HEK293 (cell line): ENCODE measurements around the gene CCHCR1.

ENCODE experiments used
- KLF8 ChIP-seq: fragments of 450-650 bp; formaldehyde crosslinking; IDR thresholded peaks from 2 replicates; pipeline ENCODE4 v1.5.1; 2016; ENCODE audit warnings: missing biosample characterization, missing genetic modification characterization
- MEIS1 ChIP-seq: sonication (generic); formaldehyde crosslinking; IDR thresholded peaks from 2 replicates; pipeline ENCODE4 v1.8.1; 2022; ENCODE audit warnings: missing genetic modification reagents, mild to moderate bottlenecking, borderline replicate concordance
- MYNN ChIP-seq: fragments of 450-650 bp; formaldehyde crosslinking; IDR thresholded peaks from 2 replicates; pipeline ENCODE4 v1.5.1; 2016; ENCODE audit warnings: missing biosample characterization, missing genetic modification characterization, borderline replicate concordance
- MZF1 ChIP-seq: fragments of 450-650 bp; formaldehyde crosslinking; IDR thresholded peaks from 2 replicates; pipeline ENCODE4 v1.5.1; 2017; ENCODE audit warnings: missing biosample characterization, missing genetic modification characterization, borderline replicate concordance
- ZBTB21 ChIP-seq: fragments of 450-650 bp; formaldehyde crosslinking; IDR thresholded peaks from 2 replicates; pipeline ENCODE4 v1.5.1; 2017; ENCODE audit warnings: missing biosample characterization, missing genetic modification characterization
- ZBTB48 ChIP-seq: fragments of 450-650 bp; formaldehyde crosslinking; IDR thresholded peaks from 2 replicates; pipeline ENCODE4 v1.5.1; 2016; ENCODE audit warnings: missing biosample characterization, missing genetic modification characterization
- ZFP37 ChIP-seq: fragments of 450-650 bp; formaldehyde crosslinking; IDR thresholded peaks from 2 replicates; pipeline ENCODE4 v1.5.1; 2016; ENCODE audit warnings: missing biosample characterization, missing genetic modification characterization
- ZNF112 ChIP-seq: fragments of 450-650 bp; formaldehyde crosslinking; IDR thresholded peaks from 2 replicates; pipeline ENCODE4 v1.5.0; 2017; ENCODE audit warnings: missing biosample characterization, missing genetic modification characterization
- ZNF140 ChIP-seq: fragments of 450-650 bp; formaldehyde crosslinking; IDR thresholded peaks from 2 replicates; pipeline ENCODE4 v1.5.1; 2016; ENCODE audit warnings: missing biosample characterization, missing genetic modification characterization
- ZNF155 ChIP-seq: fragments of 450-650 bp; formaldehyde crosslinking; IDR thresholded peaks from 2 replicates; pipeline ENCODE4 v1.5.1; 2016; ENCODE audit warnings: missing biosample characterization, missing genetic modification characterization
- ZNF214 ChIP-seq: fragments of 450-650 bp; formaldehyde crosslinking; IDR thresholded peaks from 2 replicates; pipeline ENCODE4 v1.5.1; 2017; ENCODE audit warnings: missing biosample characterization, mild to moderate bottlenecking, missing genetic modification characterization, borderline replicate concordance
- ZNF350 ChIP-seq: fragments of 450-650 bp; formaldehyde crosslinking; IDR thresholded peaks from 2 replicates; pipeline ENCODE4 v1.5.0; 2017; ENCODE audit warnings: missing biosample characterization, mild to moderate bottlenecking, missing genetic modification characterization
- ZNF426 ChIP-seq: fragments of 450-650 bp; formaldehyde crosslinking; IDR thresholded peaks from 2 replicates; pipeline ENCODE4 v1.5.1; 2017; ENCODE audit warnings: missing biosample characterization, missing genetic modification characterization, mild to moderate bottlenecking, inconsistent platforms, moderate library complexity
- ZNF433 ChIP-seq: fragments of 450-650 bp; formaldehyde crosslinking; IDR thresholded peaks from 2 replicates; pipeline ENCODE4 v1.5.1; 2016; ENCODE audit warnings: missing biosample characterization, missing genetic modification characterization, low read depth
- ZNF530 ChIP-seq: fragments of 450-650 bp; formaldehyde crosslinking; IDR thresholded peaks from 2 replicates; pipeline ENCODE4 v1.5.1; 2016; ENCODE audit warnings: low read depth, missing biosample characterization, missing genetic modification characterization
- ZNF843 ChIP-seq: fragments of 450-650 bp; formaldehyde crosslinking; IDR thresholded peaks from 2 replicates; pipeline ENCODE4 v1.5.1; 2016; ENCODE audit warnings: missing biosample characterization, missing genetic modification characterization
- TF ChIP-seq, protein P1 (sequence below): fragments of 450-650 bp; IDR thresholded peaks from 2 replicates; pipeline ENCODE4 v1.5.1; 2018; ENCODE audit warnings: missing biosample characterization, missing genetic modification characterization
- TF ChIP-seq, protein P2 (sequence below): fragments of 450-650 bp; formaldehyde crosslinking; IDR thresholded peaks from 2 replicates; pipeline ENCODE4 v1.5.1; 2016; ENCODE audit warnings: missing biosample characterization, missing genetic modification characterization
- TF ChIP-seq, protein P3 (sequence below): fragments of 450-650 bp; formaldehyde crosslinking; conservative IDR thresholded peaks from 2 replicates; pipeline ENCODE4 v1.5.1; 2016; ENCODE audit warnings: low read depth, missing biosample characterization, missing genetic modification characterization
- TF ChIP-seq, protein P4 (sequence below): fragments of 450-650 bp; formaldehyde crosslinking; IDR thresholded peaks from 2 replicates; pipeline ENCODE4 v1.5.1; 2016; ENCODE audit warnings: missing biosample characterization, missing genetic modification characterization
- TF ChIP-seq, protein P5 (sequence below): fragments of 450-650 bp; formaldehyde crosslinking; IDR thresholded peaks from 2 replicates; pipeline ENCODE4 v1.5.0; 2017; ENCODE audit warnings: missing biosample characterization, missing genetic modification characterization, borderline replicate concordance
- TF ChIP-seq, protein P6 (sequence below): fragments of 450-650 bp; formaldehyde crosslinking; IDR thresholded peaks from 2 replicates; pipeline ENCODE4 v1.5.1; 2016; ENCODE audit warnings: missing biosample characterization, missing genetic modification characterization

CCHCR1 gene

DNA sequence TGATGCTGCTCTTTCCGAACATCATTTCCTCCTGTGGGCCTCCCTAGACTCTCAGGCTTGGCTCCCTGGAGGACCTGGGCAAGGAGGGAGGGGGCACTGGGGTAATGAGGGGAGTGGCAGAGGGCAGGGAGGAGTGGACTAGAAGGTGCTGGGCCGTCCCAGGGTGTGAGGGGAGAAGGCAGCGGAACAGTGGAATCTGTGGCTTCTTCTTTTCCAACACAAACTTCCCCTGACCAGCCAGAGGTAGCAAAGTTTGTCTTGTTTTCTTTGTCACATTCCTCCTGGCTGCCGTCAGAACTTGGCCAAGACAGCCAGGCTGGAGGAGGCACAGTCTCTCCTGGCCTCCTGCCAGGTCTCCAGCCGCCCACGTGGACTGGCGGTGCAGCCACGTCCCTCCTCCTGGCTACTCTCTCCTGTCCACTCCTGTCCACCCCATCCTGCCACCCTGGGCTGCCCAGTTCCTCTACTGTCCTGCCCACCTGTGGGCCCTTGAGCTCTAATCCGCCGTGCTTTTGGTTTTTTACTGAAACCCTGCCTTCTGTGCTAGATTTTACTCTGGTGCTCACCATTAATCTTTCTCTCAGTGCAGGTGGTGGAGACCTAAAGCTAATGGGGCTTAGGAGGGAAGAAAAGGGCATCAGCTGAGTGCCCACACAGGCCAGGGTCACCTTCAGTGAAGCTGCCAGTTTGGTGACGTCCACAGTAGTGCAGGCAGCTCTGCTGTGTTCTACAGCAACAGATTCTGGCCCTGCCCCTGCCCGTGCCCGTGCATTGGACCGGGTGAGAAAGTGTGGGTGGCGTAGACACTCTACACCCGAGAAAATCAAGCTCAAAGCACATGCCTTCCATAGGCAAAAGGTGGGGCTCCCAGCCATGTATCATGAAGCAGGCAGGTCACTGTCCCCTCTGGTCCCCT, 34.6 kb downstream of the CCHCR1 start (continued):
- TF ChIP-seq ZNF214 (tag by site-specific recombination) (no peak), ZNF350 (tag by site-specific recombination) (no peak), ZBTB21 (tag by site-specific recombination) (peak; percentile 46; the same call in 1 of the 2 replicates), ZNF426 (tag by site-specific recombination) (no peak), ZNF843 (tag by site-specific recombination) (0 out of 2 replicates have a peak, but pooled peaks have one; percentile 16), MEIS1 (CRISPR knock-in tag) (no peak), KLF8 (0 out of 2 replicates have a peak, but pooled peaks have one; percentile 22), ZNF155 (tag by site-specific recombination) (no peak), ZNF433 (no peak), MZF1 (tag by site-specific recombination) (no peak), MYNN (tag by site-specific recombination) (no peak), ZNF112 (tag by site-specific recombination) (no peak), ZNF530 (tag by site-specific recombination) (no peak), ZBTB48 (0 out of 2 replicates have a peak, but pooled peaks have one; percentile 20), ZNF140 (tag by site-specific recombination) (no peak), ZFP37 (tag by site-specific recombination) (no peak)
- TF ChIP-seq, protein P1, sequence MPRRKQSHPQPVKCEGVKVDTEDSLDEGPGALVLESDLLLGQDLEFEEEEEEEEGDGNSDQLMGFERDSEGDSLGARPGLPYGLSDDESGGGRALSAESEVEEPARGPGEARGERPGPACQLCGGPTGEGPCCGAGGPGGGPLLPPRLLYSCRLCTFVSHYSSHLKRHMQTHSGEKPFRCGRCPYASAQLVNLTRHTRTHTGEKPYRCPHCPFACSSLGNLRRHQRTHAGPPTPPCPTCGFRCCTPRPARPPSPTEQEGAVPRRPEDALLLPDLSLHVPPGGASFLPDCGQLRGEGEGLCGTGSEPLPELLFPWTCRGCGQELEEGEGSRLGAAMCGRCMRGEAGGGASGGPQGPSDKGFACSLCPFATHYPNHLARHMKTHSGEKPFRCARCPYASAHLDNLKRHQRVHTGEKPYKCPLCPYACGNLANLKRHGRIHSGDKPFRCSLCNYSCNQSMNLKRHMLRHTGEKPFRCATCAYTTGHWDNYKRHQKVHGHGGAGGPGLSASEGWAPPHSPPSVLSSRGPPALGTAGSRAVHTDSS: no peak
- TF ChIP-seq, protein P2, sequence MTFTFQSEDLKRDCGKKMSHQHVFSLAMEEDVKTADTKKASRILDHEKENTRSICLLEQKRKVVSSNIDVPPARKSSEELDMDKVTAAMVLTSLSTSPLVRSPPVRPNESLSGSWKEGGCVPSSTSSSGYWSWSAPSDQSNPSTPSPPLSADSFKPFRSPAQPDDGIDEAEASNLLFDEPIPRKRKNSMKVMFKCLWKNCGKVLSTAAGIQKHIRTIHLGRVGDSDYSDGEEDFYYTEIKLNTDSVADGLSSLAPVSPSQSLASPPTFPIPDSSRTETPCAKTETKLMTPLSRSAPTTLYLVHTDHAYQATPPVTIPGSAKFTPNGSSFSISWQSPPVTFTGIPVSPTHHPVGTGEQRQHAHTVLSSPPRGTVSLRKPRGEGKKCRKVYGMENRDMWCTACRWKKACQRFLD (tag by site-specific recombination): no peak
- TF ChIP-seq, protein P3, sequence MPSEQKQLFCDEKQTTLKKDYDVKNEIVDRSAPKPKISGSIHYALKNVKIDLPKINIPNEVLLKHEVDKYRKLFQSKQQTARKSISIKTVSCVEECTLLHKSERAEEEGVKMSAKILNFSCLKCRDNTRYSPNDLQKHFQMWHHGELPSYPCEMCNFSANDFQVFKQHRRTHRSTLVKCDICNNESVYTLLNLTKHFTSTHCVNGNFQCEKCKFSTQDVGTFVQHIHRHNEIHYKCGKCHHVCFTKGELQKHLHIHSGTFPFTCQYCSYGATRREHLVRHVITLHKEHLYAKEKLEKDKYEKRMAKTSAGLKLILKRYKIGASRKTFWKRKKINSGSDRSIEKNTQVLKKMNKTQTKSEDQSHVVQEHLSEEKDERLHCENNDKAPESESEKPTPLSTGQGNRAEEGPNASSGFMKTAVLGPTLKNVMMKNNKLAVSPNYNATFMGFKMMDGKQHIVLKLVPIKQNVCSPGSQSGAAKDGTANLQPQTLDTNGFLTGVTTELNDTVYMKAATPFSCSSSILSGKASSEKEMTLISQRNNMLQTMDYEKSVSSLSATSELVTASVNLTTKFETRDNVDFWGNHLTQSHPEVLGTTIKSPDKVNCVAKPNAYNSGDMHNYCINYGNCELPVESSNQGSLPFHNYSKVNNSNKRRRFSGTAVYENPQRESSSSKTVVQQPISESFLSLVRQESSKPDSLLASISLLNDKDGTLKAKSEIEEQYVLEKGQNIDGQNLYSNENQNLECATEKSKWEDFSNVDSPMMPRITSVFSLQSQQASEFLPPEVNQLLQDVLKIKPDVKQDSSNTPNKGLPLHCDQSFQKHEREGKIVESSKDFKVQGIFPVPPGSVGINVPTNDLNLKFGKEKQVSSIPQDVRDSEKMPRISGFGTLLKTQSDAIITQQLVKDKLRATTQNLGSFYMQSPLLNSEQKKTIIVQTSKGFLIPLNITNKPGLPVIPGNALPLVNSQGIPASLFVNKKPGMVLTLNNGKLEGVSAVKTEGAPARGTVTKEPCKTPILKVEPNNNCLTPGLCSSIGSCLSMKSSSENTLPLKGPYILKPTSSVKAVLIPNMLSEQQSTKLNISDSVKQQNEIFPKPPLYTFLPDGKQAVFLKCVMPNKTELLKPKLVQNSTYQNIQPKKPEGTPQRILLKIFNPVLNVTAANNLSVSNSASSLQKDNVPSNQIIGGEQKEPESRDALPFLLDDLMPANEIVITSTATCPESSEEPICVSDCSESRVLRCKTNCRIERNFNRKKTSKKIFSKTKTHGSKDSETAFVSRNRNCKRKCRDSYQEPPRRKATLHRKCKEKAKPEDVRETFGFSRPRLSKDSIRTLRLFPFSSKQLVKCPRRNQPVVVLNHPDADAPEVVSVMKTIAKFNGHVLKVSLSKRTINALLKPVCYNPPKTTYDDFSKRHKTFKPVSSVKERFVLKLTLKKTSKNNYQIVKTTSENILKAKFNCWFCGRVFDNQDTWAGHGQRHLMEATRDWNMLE: no peak
- TF ChIP-seq, protein P4, sequence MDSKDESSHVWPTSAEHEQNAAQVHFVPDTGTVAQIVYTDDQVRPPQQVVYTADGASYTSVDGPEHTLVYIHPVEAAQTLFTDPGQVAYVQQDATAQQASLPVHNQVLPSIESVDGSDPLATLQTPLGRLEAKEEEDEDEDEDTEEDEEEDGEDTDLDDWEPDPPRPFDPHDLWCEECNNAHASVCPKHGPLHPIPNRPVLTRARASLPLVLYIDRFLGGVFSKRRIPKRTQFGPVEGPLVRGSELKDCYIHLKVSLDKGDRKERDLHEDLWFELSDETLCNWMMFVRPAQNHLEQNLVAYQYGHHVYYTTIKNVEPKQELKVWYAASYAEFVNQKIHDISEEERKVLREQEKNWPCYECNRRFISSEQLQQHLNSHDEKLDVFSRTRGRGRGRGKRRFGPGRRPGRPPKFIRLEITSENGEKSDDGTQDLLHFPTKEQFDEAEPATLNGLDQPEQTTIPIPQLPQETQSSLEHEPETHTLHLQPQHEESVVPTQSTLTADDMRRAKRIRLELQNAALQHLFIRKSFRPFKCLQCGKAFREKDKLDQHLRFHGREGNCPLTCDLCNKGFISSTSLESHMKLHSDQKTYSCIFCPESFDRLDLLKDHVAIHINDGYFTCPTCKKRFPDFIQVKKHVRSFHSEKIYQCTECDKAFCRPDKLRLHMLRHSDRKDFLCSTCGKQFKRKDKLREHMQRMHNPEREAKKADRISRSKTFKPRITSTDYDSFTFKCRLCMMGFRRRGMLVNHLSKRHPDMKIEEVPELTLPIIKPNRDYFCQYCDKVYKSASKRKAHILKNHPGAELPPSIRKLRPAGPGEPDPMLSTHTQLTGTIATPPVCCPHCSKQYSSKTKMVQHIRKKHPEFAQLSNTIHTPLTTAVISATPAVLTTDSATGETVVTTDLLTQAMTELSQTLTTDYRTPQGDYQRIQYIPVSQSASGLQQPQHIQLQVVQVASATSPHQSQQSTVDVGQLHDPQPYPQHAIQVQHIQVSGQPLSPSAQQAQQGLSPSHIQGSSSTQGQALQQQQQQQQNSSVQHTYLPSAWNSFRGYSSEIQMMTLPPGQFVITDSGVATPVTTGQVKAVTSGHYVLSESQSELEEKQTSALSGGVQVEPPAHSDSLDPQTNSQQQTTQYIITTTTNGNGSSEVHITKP (tag by site-specific recombination): peak; percentile 65
- TF ChIP-seq, protein P5, sequence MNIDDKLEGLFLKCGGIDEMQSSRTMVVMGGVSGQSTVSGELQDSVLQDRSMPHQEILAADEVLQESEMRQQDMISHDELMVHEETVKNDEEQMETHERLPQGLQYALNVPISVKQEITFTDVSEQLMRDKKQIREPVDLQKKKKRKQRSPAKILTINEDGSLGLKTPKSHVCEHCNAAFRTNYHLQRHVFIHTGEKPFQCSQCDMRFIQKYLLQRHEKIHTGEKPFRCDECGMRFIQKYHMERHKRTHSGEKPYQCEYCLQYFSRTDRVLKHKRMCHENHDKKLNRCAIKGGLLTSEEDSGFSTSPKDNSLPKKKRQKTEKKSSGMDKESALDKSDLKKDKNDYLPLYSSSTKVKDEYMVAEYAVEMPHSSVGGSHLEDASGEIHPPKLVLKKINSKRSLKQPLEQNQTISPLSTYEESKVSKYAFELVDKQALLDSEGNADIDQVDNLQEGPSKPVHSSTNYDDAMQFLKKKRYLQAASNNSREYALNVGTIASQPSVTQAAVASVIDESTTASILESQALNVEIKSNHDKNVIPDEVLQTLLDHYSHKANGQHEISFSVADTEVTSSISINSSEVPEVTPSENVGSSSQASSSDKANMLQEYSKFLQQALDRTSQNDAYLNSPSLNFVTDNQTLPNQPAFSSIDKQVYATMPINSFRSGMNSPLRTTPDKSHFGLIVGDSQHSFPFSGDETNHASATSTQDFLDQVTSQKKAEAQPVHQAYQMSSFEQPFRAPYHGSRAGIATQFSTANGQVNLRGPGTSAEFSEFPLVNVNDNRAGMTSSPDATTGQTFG: no peak
- TF ChIP-seq, protein P6, sequence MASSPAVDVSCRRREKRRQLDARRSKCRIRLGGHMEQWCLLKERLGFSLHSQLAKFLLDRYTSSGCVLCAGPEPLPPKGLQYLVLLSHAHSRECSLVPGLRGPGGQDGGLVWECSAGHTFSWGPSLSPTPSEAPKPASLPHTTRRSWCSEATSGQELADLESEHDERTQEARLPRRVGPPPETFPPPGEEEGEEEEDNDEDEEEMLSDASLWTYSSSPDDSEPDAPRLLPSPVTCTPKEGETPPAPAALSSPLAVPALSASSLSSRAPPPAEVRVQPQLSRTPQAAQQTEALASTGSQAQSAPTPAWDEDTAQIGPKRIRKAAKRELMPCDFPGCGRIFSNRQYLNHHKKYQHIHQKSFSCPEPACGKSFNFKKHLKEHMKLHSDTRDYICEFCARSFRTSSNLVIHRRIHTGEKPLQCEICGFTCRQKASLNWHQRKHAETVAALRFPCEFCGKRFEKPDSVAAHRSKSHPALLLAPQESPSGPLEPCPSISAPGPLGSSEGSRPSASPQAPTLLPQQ: peak; percentile 56; the same call in 1 of the 2 replicates
